ENCODE results near the gene CNIH2. TPM values are rescaled to one million over a fixed set of nuclear protein-coding genes. Genes with fewer than 3 reads are reported as not detected.

CNIH2 gene
- total RNA-seq, 4 donors from 2014 or later = not detected

- TF ChIP-seq CTCF (IDR thresholded peaks at IDR 0.05) = no peak
- ATAC-seq (ENCODE audit: low FRiP score) = peak; percentile 58
- no peak for DNase-seq (ENCODE audit: low spot score)
Observed at GRCh38 chr11:66327171-66328030, 49.4 kb downstream of the CNIH2 start.

GRCh38 chr11:66328031-66328301, 50.0 kb downstream of the CNIH2 start:
- TF ChIP-seq CTCF (IDR thresholded peaks at IDR 0.05) = no peak
- no peak for DNase-seq (ENCODE audit: low spot score)
- ATAC-seq (ENCODE audit: low FRiP score) = no peak

- ATAC-seq (ENCODE audit: low FRiP score) (peak; percentile 66), DNase-seq (ENCODE audit: low spot score) (peak; percentile 65)
- TF ChIP-seq CTCF (IDR thresholded peaks at IDR 0.05) = peak in 2 of 3 donors; percentile 97 to 98
Observed at GRCh38 chr11:66328302-66329144, 50.5 kb downstream of the CNIH2 start.

- ATAC-seq (ENCODE audit: low FRiP score) = no peak
- TF ChIP-seq CTCF (IDR thresholded peaks at IDR 0.05) = no peak
- no peak for DNase-seq (ENCODE audit: low spot score)
Observed at GRCh38 chr11:66329165-66329673, 51.2 kb downstream of the CNIH2 start.

- DNase-seq (ENCODE audit: low spot score) = no peak
- no peak for TF ChIP-seq CTCF (IDR thresholded peaks at IDR 0.05)
- no peak for ATAC-seq (ENCODE audit: low FRiP score)
Observed at GRCh38 chr11:66330931-66331330, 53.0 kb downstream of the CNIH2 start.

- TF ChIP-seq CTCF (IDR thresholded peaks at IDR 0.05) = no peak
- DNase-seq (ENCODE audit: low spot score) = no peak
- no peak for ATAC-seq (ENCODE audit: low FRiP score)
Observed at GRCh38 chr11:66331542-66332370, 53.8 kb downstream of the CNIH2 start.

Measured in omental fat pad (tissue), 4 donors.